SK-N-SH treated with all-trans-retinoic acid at 6 μM for 48 hours (cell line): ENCODE results near the gene MOB1A.

Experiments used
- ATAC-seq: fragments of 200-7000 bp; cut with Tn5 transposase; 3 replicates; pipeline ENCODE4 v1.9.1; 2020; ENCODE audit warnings: mild to moderate bottlenecking, moderate library complexity
- ARNTL ChIP-seq: fragments of 450-650 bp; formaldehyde crosslinking; IDR thresholded peaks from 2 replicates; pipeline ENCODE4 v1.5.0; 2020; ENCODE audit warnings: low read depth, mild to moderate bottlenecking, moderate library complexity, borderline replicate concordance
- BACH2 ChIP-seq: fragments of 250-450 bp; sonication (Bioruptor Pico); IDR thresholded peaks from 2 replicates; pipeline ENCODE4 v1.9.0; 2021; ENCODE audit warnings: mild to moderate bottlenecking, borderline replicate concordance
- CSDC2 ChIP-seq: fragments of 250-450 bp; sonication (Bioruptor Pico); IDR thresholded peaks from 2 replicates; pipeline ENCODE4 v1.5.0; 2020; ENCODE audit warnings: mild to moderate bottlenecking, moderate library complexity
- CSRNP3 ChIP-seq: fragments of 250-450 bp; sonication (Bioruptor Pico); IDR thresholded peaks from 2 replicates; pipeline ENCODE4 v1.5.1; 2021; ENCODE audit warnings: mild to moderate bottlenecking, moderate library complexity
- ESRRG ChIP-seq: fragments of 250-450 bp; sonication (Bioruptor Pico); IDR thresholded peaks from 2 replicates; pipeline ENCODE4 v1.6.1; 2021; ENCODE audit warnings: mild to moderate bottlenecking
- GLIS3 ChIP-seq: fragments of 250-450 bp; sonication (Bioruptor Pico); IDR thresholded peaks from 2 replicates; pipeline ENCODE4 v1.5.0; 2020; ENCODE audit warnings: mild to moderate bottlenecking, moderate library complexity
- OSR1 ChIP-seq: fragments of 250-450 bp; sonication (Bioruptor Pico); IDR thresholded peaks from 2 replicates; pipeline ENCODE4 v1.8.0; 2022; ENCODE audit warnings: moderate library complexity, mild to moderate bottlenecking, inconsistent platforms
- PATZ1 ChIP-seq: fragments of 250-450 bp; sonication (Bioruptor Pico); IDR thresholded peaks from 2 replicates; pipeline ENCODE4 v1.8.0; 2020; ENCODE audit warnings: mild to moderate bottlenecking, moderate library complexity, borderline replicate concordance
- POU6F1 ChIP-seq: fragments of 250-450 bp; sonication (Bioruptor Pico); IDR thresholded peaks from 2 replicates; pipeline ENCODE4 v1.8.0; 2021; ENCODE audit warnings: low read depth, mild to moderate bottlenecking, moderate library complexity, borderline replicate concordance
- PPARA ChIP-seq: fragments of 250-450 bp; sonication (Bioruptor Pico); IDR thresholded peaks from 2 replicates; pipeline ENCODE4 v1.5.0; 2020; ENCODE audit warnings: mild to moderate bottlenecking, borderline replicate concordance
- RARB ChIP-seq: fragments of 250-450 bp; sonication (Bioruptor Pico); IDR thresholded peaks from 2 replicates; pipeline ENCODE4 v1.8.0; 2021; ENCODE audit warnings: mild to moderate bottlenecking, moderate library complexity
- SNAI2 ChIP-seq: fragments of 250-450 bp; sonication (Bioruptor Pico); IDR thresholded peaks from 2 replicates; pipeline ENCODE4 v1.5.0; 2020; ENCODE audit warnings: mild to moderate bottlenecking, moderate library complexity
- TCF4 ChIP-seq: fragments of 250-450 bp; sonication (Bioruptor Pico); IDR thresholded peaks from 2 replicates; pipeline ENCODE4 v1.8.0; 2021; ENCODE audit warnings: mild to moderate bottlenecking, moderate library complexity, borderline replicate concordance
- TSHZ2 ChIP-seq: fragments of 250-450 bp; sonication (Bioruptor Pico); IDR thresholded peaks from 2 replicates; pipeline ENCODE4 v1.5.0; 2020; ENCODE audit warnings: mild to moderate bottlenecking, moderate library complexity
- ZC3H10 ChIP-seq: fragments of 250-450 bp; sonication (Bioruptor Pico); IDR thresholded peaks from 2 replicates; pipeline ENCODE4 v1.5.1; 2021; ENCODE audit warnings: mild to moderate bottlenecking, moderate library complexity
- ZFP3 ChIP-seq: fragments of 250-450 bp; sonication (Bioruptor Pico); IDR thresholded peaks from 2 replicates; pipeline ENCODE4 v1.5.0; 2020; ENCODE audit warnings: mild to moderate bottlenecking, moderate library complexity
- ZFP30 ChIP-seq: fragments of 450-650 bp; formaldehyde crosslinking; IDR thresholded peaks from 2 replicates; pipeline ENCODE4 v1.5.0; 2022; ENCODE audit warnings: mild to moderate bottlenecking, moderate library complexity
- ZNF565 ChIP-seq: fragments of 450-650 bp; formaldehyde crosslinking; conservative IDR thresholded peaks from 2 replicates; pipeline ENCODE4 v1.5.0; 2020; ENCODE audit warnings: low read depth, mild to moderate bottlenecking, moderate library complexity
- ZNF70 ChIP-seq: fragments of 450-650 bp; formaldehyde crosslinking; IDR thresholded peaks from 2 replicates; pipeline ENCODE4 v1.5.0; 2020; ENCODE audit warnings: mild to moderate bottlenecking, moderate library complexity
- ZNF8 ChIP-seq: fragments of 450-650 bp; formaldehyde crosslinking; IDR thresholded peaks from 2 replicates; pipeline ENCODE4 v1.5.0; 2020; ENCODE audit warnings: mild to moderate bottlenecking, moderate library complexity

The MOB1A gene

GRCh38 chr2:74225698-74226459, 47.2 kb upstream of the MOB1A start:
- ATAC-seq = no peak

DNA sequence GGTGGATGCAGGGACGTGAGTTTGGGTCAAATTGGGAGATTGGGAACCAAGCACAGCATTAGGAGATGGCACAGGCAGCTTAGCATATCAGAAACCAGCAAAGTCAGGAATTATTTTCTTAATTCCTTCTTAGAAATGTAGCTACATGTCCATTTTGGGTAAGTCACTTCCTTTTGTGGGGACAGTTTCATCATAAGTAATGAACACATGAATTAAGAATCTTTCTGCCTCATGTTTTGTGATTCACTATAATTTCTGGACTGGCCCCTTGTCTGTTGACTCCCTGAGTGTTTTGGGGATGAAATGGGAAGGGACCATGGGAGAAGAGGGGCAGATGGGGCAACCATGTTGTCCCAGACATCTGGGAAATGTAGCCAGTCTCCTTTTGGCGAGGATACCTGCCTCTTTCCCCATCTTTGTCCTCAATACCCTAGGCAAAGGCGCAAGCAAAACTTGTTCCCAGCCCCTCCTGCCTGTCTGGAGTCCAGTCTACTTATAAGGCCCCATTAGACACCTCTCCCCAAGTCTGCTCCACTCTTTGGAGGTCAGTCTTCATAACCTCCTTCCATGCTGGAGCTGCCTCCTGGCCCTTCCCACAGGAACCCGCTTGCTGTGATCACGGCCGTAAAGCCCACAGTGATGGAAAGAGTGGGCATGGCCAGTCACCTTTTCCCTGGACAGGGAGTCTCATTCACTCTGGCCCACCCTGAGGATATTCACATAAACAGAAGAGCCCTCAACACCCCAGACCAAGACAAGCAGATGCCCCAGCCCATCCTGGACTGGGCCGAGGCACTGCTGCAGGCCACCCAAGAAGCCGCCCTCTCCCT, 45.5 kb upstream of the MOB1A start:
- no peak for ATAC-seq
- TF ChIP-seq BACH2 (no peak), PATZ1 (CRISPR knock-in tag) (no peak), SNAI2 (CRISPR knock-in tag) (no peak), ZC3H10 (CRISPR knock-in tag) (no peak), TCF4 (CRISPR knock-in tag) (no peak), ZNF70 (CRISPR knock-in tag) (no peak), PPARA (CRISPR knock-in tag) (no peak), CSDC2 (no peak), OSR1 (CRISPR knock-in tag) (no peak), ZNF8 (CRISPR knock-in tag) (no peak), ARNTL (CRISPR knock-in tag) (no peak)

More at GRCh38 chr2:74225698-74226459, 47.2 kb upstream of the MOB1A start:
- TF ChIP-seq PATZ1 (CRISPR knock-in tag) = no peak
- no peak for TF ChIP-seq TCF4 (CRISPR knock-in tag)
- no peak for TF ChIP-seq ESRRG (CRISPR knock-in tag)
- no peak for TF ChIP-seq ZFP30 (CRISPR knock-in tag)
- no peak for TF ChIP-seq CSRNP3
- no peak for TF ChIP-seq PPARA (CRISPR knock-in tag)
- TF ChIP-seq POU6F1 (CRISPR knock-in tag) = no peak
- TF ChIP-seq SNAI2 (CRISPR knock-in tag) = no peak
- TF ChIP-seq TSHZ2 (CRISPR knock-in tag) = no peak
- no peak for TF ChIP-seq ZNF565
- no peak for TF ChIP-seq GLIS3 (CRISPR knock-in tag)
- no peak for TF ChIP-seq RARB (CRISPR knock-in tag)
- TF ChIP-seq ARNTL (CRISPR knock-in tag) = no peak
- no peak for TF ChIP-seq ZNF70 (CRISPR knock-in tag)
- no peak for TF ChIP-seq ZNF8 (CRISPR knock-in tag)
- no peak for TF ChIP-seq OSR1 (CRISPR knock-in tag)
- TF ChIP-seq CSDC2 = no peak
- no peak for TF ChIP-seq ZFP3 (CRISPR knock-in tag)
